DOHH2 (cell line): Measurements from ENCODE around the gene SRM.

Experiments used
- CTCF ChIP-seq: fragments of 200-600 bp; sonication (generic); IDR thresholded peaks from one replicate; pipeline ENCODE4 v1.5.1; 2014; ENCODE audit warnings: antibody characterized with exemption, mild to moderate bottlenecking, low read depth, low read length; ENCODE audit not compliant: poor library complexity, severe bottlenecking
- EZH2phosphoT487 ChIP-seq: fragments of 200-600 bp; sonication (generic); IDR thresholded peaks from 2 replicates; pipeline ENCODE4 v1.6.1; 2017; ENCODE audit warnings: borderline replicate concordance, mild to moderate bottlenecking, antibody characterized with exemption, low read length, moderate library complexity, mixed read lengths

GRCh38 chr1:11028018-11028417 is 31.8 kb downstream of the SRM start:
- TF ChIP-seq CTCF (no peak), EZH2phosphoT487 (no peak)
